SU-DHL-6 (cell line): ENCODE data around the gene CXCR1.

Source experiments
- H2AFZ ChIP-seq: fragments of 200-600 bp; sonication (generic); 2 replicates; pipeline ENCODE4 v1.6.1; 2014; ENCODE audit warnings: low read depth, mild to moderate bottlenecking, moderate library complexity, mixed read lengths, antibody characterized with exemption, low read length; ENCODE audit not compliant: severe bottlenecking
- H3F3A ChIP-seq: fragments of 200-600 bp; shearing (Covaris generic); 2 replicates; pipeline ENCODE4 v1.6.0; 2016; ENCODE audit warnings: antibody characterized with exemption, mild to moderate bottlenecking; ENCODE audit not compliant: insufficient read depth
- H3K27ac ChIP-seq: fragments of 200-600 bp; sonication (generic); 2 replicates; pipeline ENCODE4 v1.5.1; 2016; ENCODE audit warnings: low read depth, mild to moderate bottlenecking, low read length, moderate library complexity, mixed read lengths
- H3K27me3 ChIP-seq: fragments of 200-600 bp; sonication (generic), shearing (Covaris generic); 2 replicates; pipeline ENCODE4 v1.6.0; 2014; ENCODE audit warnings: mild to moderate bottlenecking, low read length
- H3K36me3 ChIP-seq: fragments of 200-600 bp; sonication (generic); 2 replicates; pipeline ENCODE4 v1.6.1; 2014; ENCODE audit warnings: mild to moderate bottlenecking, low read length, mixed read lengths
- H3K4me2 ChIP-seq: fragments of 300-600, 200-600 bp; shearing (Covaris generic), sonication (generic); 2 replicates; pipeline ENCODE4 v1.6.0; 2014; ENCODE audit warnings: low read length, low read depth, mild to moderate bottlenecking; ENCODE audit not compliant: poor library complexity, severe bottlenecking
- H3K4me3 ChIP-seq: fragments of 200-600 bp; sonication (generic); 2 replicates; pipeline ENCODE4 v1.5.1; 2014; ENCODE audit warnings: antibody characterized with exemption, low read length, mild to moderate bottlenecking, mixed read lengths; ENCODE audit not compliant: insufficient read depth, poor library complexity, severe bottlenecking
- H3K79me2 ChIP-seq: fragments of 200-600 bp; sonication (generic); 2 replicates; pipeline ENCODE4 v1.6.1; 2014; ENCODE audit warnings: mild to moderate bottlenecking, low read length, moderate library complexity; ENCODE audit not compliant: insufficient read depth
- H3K9ac ChIP-seq: fragments of 200-600 bp; sonication (generic); 2 replicates; pipeline ENCODE4 v1.7.0; 2014; ENCODE audit warnings: mild to moderate bottlenecking, low read length
- H3K9me2 ChIP-seq: fragments of 200-600 bp; sonication (generic); replicated peaks from 2 replicates; pipeline ENCODE4 v1.6.1; 2014; ENCODE audit warnings: low read length; ENCODE audit not compliant: insufficient read depth
- H3K9me3 ChIP-seq: fragments of 200-600 bp; sonication (generic); 2 replicates; pipeline ENCODE4 v1.6.1; 2014; ENCODE audit warnings: low read length, mixed read lengths; ENCODE audit not compliant: insufficient read depth
- H4K20me1 ChIP-seq: fragments of 200-600 bp; sonication (generic); 2 replicates; pipeline ENCODE4 v1.6.1; 2014; ENCODE audit warnings: low read depth, mild to moderate bottlenecking, antibody characterized with exemption, low read length, moderate library complexity, mixed read lengths
- EZH2phosphoT487 ChIP-seq: fragments of 200-600 bp; sonication (generic), shearing (Covaris generic); conservative IDR thresholded peaks from 2 replicates; pipeline ENCODE4 v1.6.1; 2018; ENCODE audit warnings: mild to moderate bottlenecking, antibody characterized with exemption, low read length, moderate library complexity, mixed read lengths
- TF ChIP-seq, protein P1 (sequence below): fragments of 200-600 bp; sonication (generic); IDR thresholded peaks from one replicate; pipeline ENCODE4 v1.5.1; 2017; ENCODE audit warnings: antibody characterized with exemption, mild to moderate bottlenecking, low read length, moderate library complexity; ENCODE audit not compliant: insufficient read depth, poor library complexity, severe bottlenecking

Gene CXCR1

GRCh38 chr2:218155953-218156479 lies 10.7 kb downstream of the CXCR1 start:
- Histone ChIP-seq H3K27ac (no peak overlapping the region), H4K20me1 (no peaks in the 10 kb centered on the region), H3K27me3 (no peaks in the 10 kb centered on the region), H3K36me3 (no peaks in the 10 kb centered on the region), H3K4me2 (no peak overlapping the region), H3K9me3 (no peaks in the 10 kb centered on the region), H2AFZ (no peak overlapping the region), H3K9me2 (no peaks in the 10 kb centered on the region), H3F3A (no peaks in the 10 kb centered on the region), H3K9ac (no peak overlapping the region), H3K79me2 (no peaks in the 10 kb centered on the region), H3K4me3 (no peak overlapping the region)
- no peak for TF ChIP-seq EZH2phosphoT487
- TF ChIP-seq, protein P1, sequence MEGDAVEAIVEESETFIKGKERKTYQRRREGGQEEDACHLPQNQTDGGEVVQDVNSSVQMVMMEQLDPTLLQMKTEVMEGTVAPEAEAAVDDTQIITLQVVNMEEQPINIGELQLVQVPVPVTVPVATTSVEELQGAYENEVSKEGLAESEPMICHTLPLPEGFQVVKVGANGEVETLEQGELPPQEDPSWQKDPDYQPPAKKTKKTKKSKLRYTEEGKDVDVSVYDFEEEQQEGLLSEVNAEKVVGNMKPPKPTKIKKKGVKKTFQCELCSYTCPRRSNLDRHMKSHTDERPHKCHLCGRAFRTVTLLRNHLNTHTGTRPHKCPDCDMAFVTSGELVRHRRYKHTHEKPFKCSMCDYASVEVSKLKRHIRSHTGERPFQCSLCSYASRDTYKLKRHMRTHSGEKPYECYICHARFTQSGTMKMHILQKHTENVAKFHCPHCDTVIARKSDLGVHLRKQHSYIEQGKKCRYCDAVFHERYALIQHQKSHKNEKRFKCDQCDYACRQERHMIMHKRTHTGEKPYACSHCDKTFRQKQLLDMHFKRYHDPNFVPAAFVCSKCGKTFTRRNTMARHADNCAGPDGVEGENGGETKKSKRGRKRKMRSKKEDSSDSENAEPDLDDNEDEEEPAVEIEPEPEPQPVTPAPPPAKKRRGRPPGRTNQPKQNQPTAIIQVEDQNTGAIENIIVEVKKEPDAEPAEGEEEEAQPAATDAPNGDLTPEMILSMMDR: no peak

- Histone ChIP-seq H2AFZ (no peak overlapping the region), H3K36me3 (no peaks in the 10 kb centered on the region), H3K27ac (no peak overlapping the region), H4K20me1 (no peaks in the 10 kb centered on the region), H3K27me3 (no peaks in the 10 kb centered on the region), H3K9me2 (no peaks in the 10 kb centered on the region), H3K79me2 (no peaks in the 10 kb centered on the region), H3F3A (no peaks in the 10 kb centered on the region), H3K9ac (no peak overlapping the region), H3K4me2 (no peak overlapping the region), H3K4me3 (no peak overlapping the region), H3K9me3 (no peaks in the 10 kb centered on the region)
- TF ChIP-seq, protein P1: no peak
- TF ChIP-seq EZH2phosphoT487: no peak
Observed at GRCh38 chr2:218152777-218153176, 14.0 kb downstream of the CXCR1 start.

DNA sequence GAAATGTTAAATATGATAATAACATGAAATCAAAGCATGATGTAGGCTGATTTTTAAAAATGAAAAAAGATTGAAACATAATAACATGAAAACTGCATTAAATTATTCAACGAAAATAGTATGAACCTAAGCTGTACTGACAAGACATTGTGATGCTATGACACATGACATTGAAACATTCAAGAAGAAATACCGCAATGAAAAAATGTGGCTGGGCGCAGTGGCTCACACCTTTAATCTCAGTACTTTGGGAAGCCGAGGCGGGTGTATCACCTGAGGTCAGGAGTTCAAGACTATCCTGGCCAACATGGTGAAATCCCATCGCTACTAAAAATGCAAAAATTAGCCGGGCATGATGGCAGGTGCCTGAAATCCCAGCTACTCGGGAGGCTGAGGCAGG lies 14.6 kb downstream of the CXCR1 start:
- H3K36me3 ChIP-seq: no peaks in the 10 kb centered on the region
- no peaks in the 10 kb centered on the region for H3F3A ChIP-seq
- no peaks in the 10 kb centered on the region for H3K9me2 ChIP-seq
- H3K4me3 ChIP-seq: no peak overlapping the region
- H3K9me3 ChIP-seq: no peaks in the 10 kb centered on the region
- H3K79me2 ChIP-seq: no peaks in the 10 kb centered on the region
- TF ChIP-seq, protein P1: no peak
- no peak for TF ChIP-seq EZH2phosphoT487
- H3K27ac ChIP-seq: no peak overlapping the region
- no peak overlapping the region for H2AFZ ChIP-seq
- no peaks in the 10 kb centered on the region for H4K20me1 ChIP-seq
- H3K27me3 ChIP-seq: no peaks in the 10 kb centered on the region
- H3K9ac ChIP-seq: no peak overlapping the region
- H3K4me2 ChIP-seq: no peak overlapping the region
